HL-60 (cell line): ENCODE data around the gene CLDN6.

Source experiments
- CTCF ChIP-seq: IDR thresholded peaks from one replicate; pipeline ENCODE4 v1.5.1; 2011; ENCODE audit warnings: low read length, control low read depth, inconsistent platforms; ENCODE audit not compliant: insufficient read depth
- GABPA ChIP-seq: IDR thresholded peaks from 2 replicates; pipeline ENCODE4 v1.6.1; 2012; ENCODE audit warnings: low read depth
- POLR2AphosphoS5 ChIP-seq: IDR thresholded peaks from 2 replicates; pipeline ENCODE4 v1.6.1; 2012; ENCODE audit warnings: low read depth
- REST ChIP-seq: IDR thresholded peaks from 2 replicates; pipeline ENCODE4 v1.6.1; 2012; ENCODE audit warnings: low read depth; ENCODE audit not compliant: insufficient replicate concordance

- TF ChIP-seq CTCF, result no peak
- no peak for TF ChIP-seq POLR2AphosphoS5
- TF ChIP-seq GABPA, result no peak
- TF ChIP-seq REST, result no peak
Observed at GRCh38 chr16:2982402-2982801, 35.6 kb downstream of the CLDN6 start.
